Activated naive CD4-positive, alpha-beta T cell treated with anti-CD3 and anti-CD28 coated beads, Interleukin-2, amount 50 U/mL, for 24 hours (primary cell): ENCODE data around the gene THSD7B.
"Not testable (repeated sequence)": the region's sequence is repeated elsewhere in the genome, so short reads cannot be mapped to it uniquely, and the experiment has no call there.

Experiments
- H3K27ac Mint-ChIP-seq: one replicate; pipeline ENCODE4 v1.8.0; 2021; ENCODE audit warnings: mild to moderate bottlenecking, mixed read lengths
- H3K27me3 Mint-ChIP-seq: one replicate; pipeline ENCODE4 v1.8.0; 2021; ENCODE audit warnings: mixed read lengths
- H3K36me3 Mint-ChIP-seq: one replicate; pipeline ENCODE4 v1.8.0; 2021; ENCODE audit warnings: mixed read lengths
- H3K4me1 Mint-ChIP-seq: one replicate; pipeline ENCODE4 v1.8.0; 2021; ENCODE audit warnings: mixed read lengths
- H3K4me3 Mint-ChIP-seq: one replicate; pipeline ENCODE4 v1.8.0; 2021; ENCODE audit warnings: mild to moderate bottlenecking, mixed read lengths
- H3K9me3 Mint-ChIP-seq: one replicate; pipeline ENCODE4 v1.8.0; 2021; ENCODE audit warnings: mixed read lengths

THSD7B gene

DNA sequence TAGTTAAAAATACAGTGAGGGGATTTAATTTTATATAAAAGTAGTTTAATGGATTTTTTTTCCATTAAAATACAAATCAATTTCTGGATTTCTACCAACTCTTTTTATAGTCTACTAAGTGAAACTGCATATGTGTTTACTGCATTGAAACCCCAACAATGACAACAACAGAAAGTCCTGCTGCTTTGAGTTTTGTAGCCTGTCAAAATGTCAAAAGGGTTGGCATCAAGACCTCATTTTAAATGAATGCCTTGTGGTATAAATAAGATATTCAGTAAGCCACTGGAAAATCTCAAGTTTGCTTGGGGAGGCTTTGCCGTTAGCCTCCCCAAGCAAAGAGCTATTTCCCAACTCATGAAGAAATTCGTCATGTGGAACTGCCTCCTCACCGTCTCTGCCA lies 758.6 kb downstream of the THSD7B start:
- Mint-ChIP-seq H3K27me3 (no peaks in the 10 kb centered on the region), H3K4me1 (no peaks in the 10 kb centered on the region), H3K4me3 (no peak overlapping the region), H3K27ac (no peak overlapping the region), H3K36me3 (no peaks in the 10 kb centered on the region), H3K9me3 (peaks cover 5% of the 10 kb centered on the region)

DNA sequence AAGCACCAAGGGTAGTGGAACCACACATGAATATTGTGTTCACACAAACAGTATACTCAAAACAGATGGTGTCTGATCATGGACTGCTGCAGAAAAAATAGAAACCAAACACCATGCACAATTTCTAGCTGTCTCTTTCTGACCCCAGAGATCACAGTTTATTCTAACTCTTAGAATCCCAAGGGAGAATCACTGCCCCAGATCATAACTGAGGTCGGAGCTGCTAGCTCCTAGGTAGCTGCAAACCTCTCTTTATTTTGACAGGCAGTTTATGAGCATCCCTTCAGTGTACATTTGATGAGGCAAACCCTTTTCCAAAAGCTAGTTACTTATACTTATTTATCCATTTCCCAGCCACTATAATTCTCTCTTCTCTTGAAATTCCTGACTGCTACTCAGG lies 759.8 kb downstream of the THSD7B start:
- H3K4me1 Mint-ChIP-seq: no peaks in the 10 kb centered on the region
- no peak overlapping the region for H3K27ac Mint-ChIP-seq
- no peak overlapping the region for H3K4me3 Mint-ChIP-seq
- H3K9me3 Mint-ChIP-seq: peaks cover 7% of the 10 kb centered on the region
- H3K27me3 Mint-ChIP-seq: no peaks in the 10 kb centered on the region
- H3K36me3 Mint-ChIP-seq: no peaks in the 10 kb centered on the region

DNA sequence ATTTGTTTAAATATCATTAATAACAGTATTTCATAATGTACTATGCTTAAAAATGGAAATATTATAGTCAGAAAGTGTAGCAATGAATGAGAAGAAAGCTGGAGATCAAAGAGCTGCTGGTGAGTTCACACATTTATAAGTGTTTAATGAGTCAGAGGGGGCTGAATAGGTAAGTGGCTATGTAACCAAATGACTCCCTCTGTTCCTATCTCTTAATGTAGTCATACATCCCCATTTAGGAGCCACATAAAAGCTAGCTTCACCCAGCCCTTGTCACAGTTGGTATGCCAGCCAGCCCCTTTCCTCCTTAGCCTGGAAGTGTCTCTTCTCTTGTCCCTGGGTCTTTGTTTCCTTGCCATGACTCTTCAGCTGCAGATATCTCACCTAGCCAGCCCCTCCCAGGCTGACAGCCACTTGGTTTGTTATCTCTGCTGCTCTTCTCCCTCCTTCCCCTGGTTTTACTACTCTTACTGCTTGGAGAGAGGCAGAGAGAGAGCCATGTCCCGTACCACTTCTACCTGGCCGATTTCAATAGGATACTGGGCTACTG lies 760.4 kb downstream of the THSD7B start:
- Mint-ChIP-seq H3K27ac (no peak overlapping the region), H3K36me3 (no peaks in the 10 kb centered on the region), H3K9me3 (peaks cover 7% of the 10 kb centered on the region), H3K27me3 (no peaks in the 10 kb centered on the region), H3K4me1 (no peaks in the 10 kb centered on the region), H3K4me3 (no peak overlapping the region)

DNA sequence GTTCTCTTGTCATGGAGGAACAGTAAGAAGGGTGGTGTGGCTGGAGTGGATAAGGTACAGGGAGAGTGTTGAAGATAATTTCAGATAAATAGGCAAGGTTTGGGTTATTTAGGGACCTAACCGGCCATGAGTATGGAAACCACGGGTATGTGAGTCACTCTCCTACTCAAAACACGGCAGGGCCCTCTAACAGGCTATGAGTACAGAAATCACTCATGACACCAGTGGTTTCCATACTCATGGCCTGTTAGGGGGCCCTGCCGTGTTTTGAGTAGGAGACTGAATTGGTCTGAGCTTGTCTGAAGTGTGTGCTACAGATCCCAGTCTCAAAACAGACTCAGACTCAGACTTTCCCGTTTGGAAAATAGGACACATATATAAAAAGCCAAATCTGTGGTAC lies 770.6 kb downstream of the THSD7B start:
- H3K9me3 Mint-ChIP-seq: peaks cover 3% of the 10 kb centered on the region
- H3K4me3 Mint-ChIP-seq: no peak overlapping the region
- no peaks in the 10 kb centered on the region for H3K27me3 Mint-ChIP-seq
- H3K4me1 Mint-ChIP-seq: no peaks in the 10 kb centered on the region
- no peak overlapping the region for H3K27ac Mint-ChIP-seq
- no peaks in the 10 kb centered on the region for H3K36me3 Mint-ChIP-seq

DNA sequence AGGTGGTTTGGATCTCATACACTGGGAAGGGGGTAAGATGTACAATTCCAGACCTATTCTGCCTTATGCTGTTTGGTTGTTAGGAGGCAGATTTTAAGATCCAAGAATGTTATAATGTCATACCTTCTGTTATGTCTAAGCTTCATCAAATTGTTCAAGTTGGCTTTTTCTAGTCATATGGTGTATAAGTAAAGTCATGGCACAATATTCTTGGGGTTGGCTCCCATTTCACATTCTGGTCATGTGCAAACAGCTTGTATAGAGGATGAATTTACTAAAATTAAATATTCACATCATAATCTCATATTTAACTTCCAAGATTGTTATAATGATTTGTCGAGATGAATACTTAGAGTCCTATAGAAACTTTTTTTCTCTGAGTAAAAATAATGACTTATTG lies 774.0 kb downstream of the THSD7B start:
- Mint-ChIP-seq H3K4me3 (no peak overlapping the region), H3K36me3 (no peaks in the 10 kb centered on the region), H3K27ac (no peak overlapping the region), H3K27me3 (no peaks in the 10 kb centered on the region), H3K4me1 (no peaks in the 10 kb centered on the region), H3K9me3 (peaks cover 14% of the 10 kb centered on the region)

DNA sequence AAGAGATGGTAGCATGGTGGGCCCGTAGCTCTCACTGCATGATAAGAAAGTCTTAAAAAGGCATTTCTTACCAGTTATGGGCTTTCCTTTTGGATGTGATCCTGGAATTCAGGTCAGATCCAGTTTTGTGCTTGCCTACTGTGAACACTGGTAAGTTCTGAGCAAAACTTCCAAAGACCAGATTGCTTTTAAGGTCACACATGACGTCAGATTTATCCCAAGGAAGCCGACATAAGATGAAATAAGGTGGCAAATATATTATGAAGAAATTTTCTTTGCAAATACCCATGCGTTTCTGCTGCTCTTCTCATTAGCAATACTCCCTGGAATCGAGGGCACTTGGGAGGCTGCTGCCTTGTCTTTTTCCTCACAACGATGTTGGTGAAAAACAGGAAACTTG lies 782.5 kb downstream of the THSD7B start:
- H3K27ac Mint-ChIP-seq: no peak overlapping the region
- no peaks in the 10 kb centered on the region for H3K9me3 Mint-ChIP-seq
- no peak overlapping the region for H3K4me3 Mint-ChIP-seq
- no peaks in the 10 kb centered on the region for H3K27me3 Mint-ChIP-seq
- H3K36me3 Mint-ChIP-seq: no peaks in the 10 kb centered on the region
- no peaks in the 10 kb centered on the region for H3K4me1 Mint-ChIP-seq

DNA sequence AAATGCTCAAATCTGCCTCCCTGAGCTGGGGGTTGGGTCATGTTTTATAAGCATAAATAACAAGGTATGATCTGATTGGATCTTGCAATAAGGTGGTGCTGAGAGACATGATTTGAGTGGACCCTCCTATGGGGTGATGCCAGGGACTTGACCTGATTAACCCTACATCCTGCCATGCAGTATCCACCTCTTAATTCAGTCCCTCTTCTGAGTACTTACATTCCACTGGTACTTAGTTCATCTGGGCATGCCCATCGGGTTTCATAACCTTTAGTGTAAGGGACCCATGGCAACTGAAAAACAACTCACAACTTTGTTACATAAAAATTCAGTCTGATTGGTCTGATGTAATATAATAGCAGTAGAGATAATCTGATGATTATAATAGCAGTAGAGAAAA lies 801.0 kb downstream of the THSD7B start:
- H3K27ac Mint-ChIP-seq: no peak overlapping the region

DNA sequence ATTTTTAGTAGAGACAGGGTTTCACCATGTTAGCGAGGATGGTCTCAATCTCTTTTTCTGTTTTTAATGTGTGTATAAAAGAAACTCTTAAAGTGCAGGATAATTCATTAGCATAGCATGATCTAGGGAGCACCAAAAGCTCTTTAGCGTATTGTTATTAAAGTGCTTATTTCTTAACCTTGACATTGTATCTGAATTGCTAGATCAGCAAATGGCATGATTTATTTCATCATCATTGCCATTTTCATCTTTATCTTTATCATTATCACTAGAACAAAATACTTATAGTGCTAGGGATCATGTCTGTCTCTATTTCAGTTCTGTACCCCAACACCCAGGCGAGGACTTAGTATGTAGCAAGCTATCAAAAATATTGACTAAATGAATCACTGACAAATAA lies 805.1 kb downstream of the THSD7B start:
- no peaks in the 10 kb centered on the region for H3K27me3 Mint-ChIP-seq
- no peak overlapping the region for H3K27ac Mint-ChIP-seq
- no peaks in the 10 kb centered on the region for H3K4me1 Mint-ChIP-seq
- H3K9me3 Mint-ChIP-seq: peaks cover 7% of the 10 kb centered on the region
- H3K4me3 Mint-ChIP-seq: no peak overlapping the region
- no peaks in the 10 kb centered on the region for H3K36me3 Mint-ChIP-seq

More for the DNA sequence above, 801.0 kb downstream of the THSD7B start:
- no peaks in the 10 kb centered on the region for H3K27me3 Mint-ChIP-seq
- no peaks in the 10 kb centered on the region for H3K4me1 Mint-ChIP-seq
- peaks cover 7% of the 10 kb centered on the region for H3K9me3 Mint-ChIP-seq
- H3K4me3 Mint-ChIP-seq: no peak overlapping the region
- H3K36me3 Mint-ChIP-seq: no peaks in the 10 kb centered on the region

DNA sequence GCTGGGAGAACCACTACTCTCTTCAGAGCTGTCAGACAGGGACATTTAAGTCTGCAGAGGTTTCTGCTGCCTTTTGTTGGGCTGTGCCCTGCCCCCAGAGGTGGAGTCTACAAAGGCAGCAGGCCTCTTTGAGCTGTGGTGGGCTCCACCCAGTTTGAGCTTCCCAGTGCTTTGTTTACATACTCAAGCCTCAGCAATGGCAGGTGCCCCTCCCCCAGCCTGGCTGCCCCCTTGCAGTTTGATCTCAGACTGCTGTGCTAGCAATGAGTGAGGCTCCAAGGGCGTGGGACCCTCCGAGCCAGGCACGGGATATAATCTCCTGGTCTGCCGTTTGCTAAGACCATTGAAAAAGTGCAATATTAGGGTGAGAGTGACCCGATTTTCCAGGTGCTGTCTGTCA lies 822.5 kb downstream of the THSD7B start:
- H3K27me3 Mint-ChIP-seq, H3K4me3 Mint-ChIP-seq, H3K9me3 Mint-ChIP-seq, H3K4me1 Mint-ChIP-seq, H3K36me3 Mint-ChIP-seq, H3K27ac Mint-ChIP-seq: not testable (repeated sequence)

DNA sequence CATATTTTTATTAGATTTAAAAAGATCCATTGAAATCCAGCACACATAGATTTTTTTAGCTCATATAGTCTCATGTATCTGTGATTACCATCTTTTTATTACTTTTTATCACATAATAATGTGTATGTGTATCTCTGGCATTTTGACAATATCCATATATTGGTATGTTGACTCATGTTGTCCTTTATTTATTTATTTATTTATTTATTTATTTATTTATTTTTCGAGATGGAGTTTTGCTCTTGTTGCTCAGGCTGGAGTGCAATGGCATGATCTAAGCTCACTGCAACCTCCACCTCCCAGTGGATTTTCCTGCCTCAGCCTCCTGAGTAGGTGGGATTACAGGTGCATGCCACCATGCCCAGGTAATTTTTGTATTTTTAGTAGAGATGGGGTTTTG lies 823.2 kb downstream of the THSD7B start:
- not testable (repeated sequence) for H3K27ac Mint-ChIP-seq, H3K4me1 Mint-ChIP-seq, H3K27me3 Mint-ChIP-seq, H3K9me3 Mint-ChIP-seq, H3K4me3 Mint-ChIP-seq, H3K36me3 Mint-ChIP-seq

DNA sequence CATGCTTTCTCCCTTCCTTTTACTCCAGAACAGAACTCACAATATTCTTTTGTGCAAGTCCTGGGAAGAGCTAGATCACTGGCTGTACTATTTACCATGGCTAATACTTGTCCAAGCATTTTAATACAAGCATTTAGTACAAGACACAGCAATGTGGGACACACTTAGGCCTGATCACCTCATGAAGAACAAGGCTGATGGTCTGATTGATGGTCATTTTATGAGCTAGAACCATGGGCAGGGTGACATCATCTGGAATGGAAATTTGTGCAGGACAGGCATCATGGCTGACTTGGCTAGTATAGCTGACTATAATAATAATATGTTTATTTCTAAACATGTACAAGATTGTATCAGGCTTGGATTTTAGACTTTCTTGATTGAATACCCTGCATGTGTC lies 824.8 kb downstream of the THSD7B start:
- no peaks in the 10 kb centered on the region for H3K27me3 Mint-ChIP-seq

DNA sequence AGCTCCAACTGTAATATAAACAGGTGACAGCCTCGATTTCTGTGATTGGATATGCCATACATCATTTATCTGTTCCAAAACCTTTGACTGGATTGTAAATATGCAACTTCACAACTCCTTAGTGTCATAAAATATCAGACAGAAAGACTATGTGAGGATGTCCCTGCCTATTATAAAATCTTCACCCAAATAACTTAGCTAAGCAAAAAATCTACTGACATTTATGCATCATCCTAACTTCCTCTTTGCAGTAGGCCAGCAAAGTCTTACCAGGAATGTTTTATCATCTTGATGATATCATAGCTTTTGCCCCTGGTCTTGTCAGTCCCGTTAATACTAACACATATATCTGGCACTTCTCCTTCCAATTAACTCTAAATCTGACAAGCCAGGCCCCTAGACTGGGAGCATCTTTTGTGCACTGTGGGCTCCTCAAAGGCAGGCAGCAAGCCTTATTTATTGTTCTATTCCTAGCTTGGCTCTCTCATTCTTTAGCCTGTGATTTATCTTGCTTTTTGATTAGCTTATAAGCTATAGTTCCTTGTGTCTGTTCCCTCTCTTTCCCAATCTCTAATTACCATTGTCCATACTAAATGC lies 842.5 kb downstream of the THSD7B start:
- Mint-ChIP-seq H3K9me3 (no peaks in the 10 kb centered on the region), H3K36me3 (no peaks in the 10 kb centered on the region), H3K27ac (no peak overlapping the region), H3K4me3 (no peak overlapping the region), H3K4me1 (no peaks in the 10 kb centered on the region), H3K27me3 (no peaks in the 10 kb centered on the region)

More for the DNA sequence above, 824.8 kb downstream of the THSD7B start:
- Mint-ChIP-seq H3K4me3 (no peak overlapping the region), H3K36me3 (no peaks in the 10 kb centered on the region), H3K27ac (no peak overlapping the region), H3K9me3 (no peaks in the 10 kb centered on the region), H3K4me1 (no peaks in the 10 kb centered on the region)

DNA sequence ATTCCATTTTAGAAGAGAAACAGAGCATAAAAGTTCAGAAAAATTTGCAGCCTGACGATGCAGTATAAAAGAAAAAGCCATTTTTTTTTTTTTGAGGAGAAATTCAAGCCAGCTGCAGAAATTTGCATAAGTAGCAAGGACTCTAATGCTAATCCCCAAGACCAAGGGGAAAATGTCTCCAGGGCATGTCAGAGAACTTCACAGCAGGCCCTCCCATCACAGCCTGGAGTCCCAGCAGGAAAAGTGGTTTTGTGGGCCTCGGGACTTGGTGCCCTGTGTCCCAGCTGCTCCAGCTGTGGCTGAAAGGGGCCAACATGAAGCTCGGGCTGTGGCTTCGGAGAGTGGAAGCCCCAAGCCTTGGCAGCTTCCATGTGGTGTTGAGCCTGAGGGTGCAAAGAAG lies 873.6 kb downstream of the THSD7B start:
- peaks cover 5% of the 10 kb centered on the region for H3K9me3 Mint-ChIP-seq
- H3K4me1 Mint-ChIP-seq: no peaks in the 10 kb centered on the region
- H3K27ac Mint-ChIP-seq: no peak overlapping the region
- H3K36me3 Mint-ChIP-seq: no peaks in the 10 kb centered on the region
- no peak overlapping the region for H3K4me3 Mint-ChIP-seq
- H3K27me3 Mint-ChIP-seq: no peaks in the 10 kb centered on the region

DNA sequence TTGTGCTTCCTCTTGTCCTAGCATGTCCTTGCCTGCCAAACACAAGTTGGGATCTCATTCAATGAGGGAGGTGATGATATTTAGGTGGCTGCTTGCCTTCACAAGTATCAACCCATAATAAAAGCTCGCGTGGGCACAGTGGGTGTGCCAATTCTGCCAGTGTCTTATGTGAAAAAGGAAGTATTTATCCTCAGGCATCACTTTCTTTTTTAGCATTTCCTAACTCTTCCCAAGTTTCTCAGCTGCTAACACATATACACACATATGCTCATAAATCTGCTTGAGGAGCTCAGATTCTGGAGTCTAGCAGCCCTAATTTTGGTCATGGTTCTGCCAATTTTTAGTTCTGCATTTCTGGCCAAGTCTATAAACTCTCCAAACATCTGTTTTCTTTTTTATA lies 879.4 kb downstream of the THSD7B start:
- Mint-ChIP-seq H3K27me3 (no peaks in the 10 kb centered on the region), H3K36me3 (no peaks in the 10 kb centered on the region), H3K4me3 (no peak overlapping the region), H3K4me1 (no peaks in the 10 kb centered on the region), H3K9me3 (peaks cover 7% of the 10 kb centered on the region), H3K27ac (no peak overlapping the region)

DNA sequence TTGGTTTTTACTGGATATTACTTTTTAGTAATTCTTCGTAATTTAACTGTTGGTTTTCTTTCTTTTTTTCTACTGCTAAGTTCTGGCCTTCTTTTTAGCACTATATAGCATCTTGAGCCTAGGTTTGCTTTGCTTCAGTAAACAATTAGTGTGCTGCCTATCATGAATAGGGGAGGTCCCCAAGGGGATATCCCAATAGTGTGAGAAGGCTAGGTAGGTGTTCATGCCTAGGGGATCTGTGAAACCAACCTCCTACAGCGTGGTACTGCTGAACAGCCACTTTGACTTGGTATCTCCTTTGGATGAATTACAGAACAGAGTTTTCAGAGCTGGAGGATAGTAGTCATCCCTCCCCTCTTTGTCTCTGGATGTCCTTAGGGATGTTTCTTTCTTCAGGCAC lies 888.7 kb downstream of the THSD7B start:
- H3K9me3 Mint-ChIP-seq: peaks cover 3% of the 10 kb centered on the region
- H3K36me3 Mint-ChIP-seq: no peaks in the 10 kb centered on the region

DNA sequence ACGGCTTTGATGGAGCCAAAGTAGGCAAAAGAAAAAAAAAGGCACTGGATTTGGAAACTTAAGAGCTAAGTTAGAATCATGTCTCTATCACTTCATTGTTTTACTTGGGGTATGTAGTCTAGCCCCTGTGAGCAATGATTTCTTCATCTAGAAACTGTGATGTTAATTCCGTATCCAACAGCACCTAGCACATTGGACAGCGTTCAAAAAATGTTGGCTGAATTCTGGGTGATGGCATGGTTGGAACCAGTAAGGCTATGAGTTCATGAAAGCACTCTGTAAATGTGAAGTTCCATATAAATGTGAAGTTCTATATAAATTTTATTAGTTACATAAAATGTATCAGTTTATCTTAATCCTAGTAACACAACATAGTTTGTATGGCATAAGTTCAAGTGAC lies 890.5 kb downstream of the THSD7B start:
- Mint-ChIP-seq H3K4me3 (no peak overlapping the region), H3K4me1 (no peaks in the 10 kb centered on the region), H3K9me3 (no peaks in the 10 kb centered on the region)

More for the DNA sequence above, 888.7 kb downstream of the THSD7B start:
- H3K27ac Mint-ChIP-seq: no peak overlapping the region
- H3K27me3 Mint-ChIP-seq: no peaks in the 10 kb centered on the region
- H3K4me3 Mint-ChIP-seq: no peak overlapping the region
- no peaks in the 10 kb centered on the region for H3K4me1 Mint-ChIP-seq

DNA sequence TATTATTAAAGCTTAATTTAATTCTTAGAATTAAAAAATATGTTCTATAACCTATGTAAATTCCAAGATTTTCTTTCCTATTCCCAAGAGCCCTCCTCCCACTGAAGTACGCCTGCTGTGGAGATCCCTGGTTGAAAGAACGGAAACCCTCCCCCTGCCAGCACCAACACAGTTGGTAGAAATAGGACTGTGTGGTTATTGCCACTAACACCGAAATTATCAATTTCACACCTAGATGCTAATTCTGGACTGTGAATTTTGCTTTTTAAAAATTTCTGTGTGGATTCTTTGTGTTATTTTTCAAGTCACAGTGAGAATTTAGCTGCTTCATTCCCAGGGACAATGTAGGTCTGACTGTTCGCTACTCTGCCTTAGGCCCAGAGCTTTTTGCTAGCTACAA lies 893.1 kb downstream of the THSD7B start:
- no peak overlapping the region for H3K4me3 Mint-ChIP-seq
- H3K27me3 Mint-ChIP-seq: no peaks in the 10 kb centered on the region
- no peaks in the 10 kb centered on the region for H3K4me1 Mint-ChIP-seq
- no peak overlapping the region for H3K27ac Mint-ChIP-seq
- H3K9me3 Mint-ChIP-seq: no peaks in the 10 kb centered on the region
- no peaks in the 10 kb centered on the region for H3K36me3 Mint-ChIP-seq

More for the DNA sequence above, 890.5 kb downstream of the THSD7B start:
- Mint-ChIP-seq H3K27me3 (no peaks in the 10 kb centered on the region), H3K27ac (no peak overlapping the region), H3K36me3 (no peaks in the 10 kb centered on the region)
